Keratinocyte (primary cell): ENCODE results near the gene CEP68. TPM values are rescaled to one million over a fixed set of nuclear protein-coding genes. Genes with fewer than 3 reads are reported as not detected.

Source experiments
- DNase-seq: peaks from one replicate; pipeline ENCODE4 v3.0.0-alpha.2; 2011; ENCODE audit warnings: low read depth, missing footprints, low spot score
- FAIRE-seq: peaks from 2 replicates; lab custom pipeline; 2011; peaks lifted over from hg19 to GRCh38; lab: Jason Lieb, UNC
- H2AFZ ChIP-seq: 2 replicates; pipeline ENCODE4 v1.6.0; 2012; ENCODE audit warnings: low read length, control low read depth, inconsistent platforms; ENCODE audit not compliant: control insufficient read depth
- H3K27ac ChIP-seq: 2 replicates; pipeline ENCODE4 v1.5.1; 2011; ENCODE audit warnings: low read length; ENCODE audit not compliant: control insufficient read depth, insufficient read depth
- H3K27me3 ChIP-seq: 3 replicates; pipeline ENCODE4 v1.6.0; 2011; ENCODE audit warnings: low read length; ENCODE audit not compliant: control insufficient read depth, insufficient read depth; ENCODE audit errors: extremely low read depth
- H3K36me3 ChIP-seq, 2 experiments: 2 replicates in 1 of 2; 3 replicates in 1 of 2; pipeline ENCODE4 v1.5.1; 2011; ENCODE audit warnings: low read length in 2 of 2, mild to moderate bottlenecking in 1 of 2; ENCODE audit not compliant: control insufficient read depth in 2 of 2, insufficient read depth in 2 of 2; ENCODE audit errors: extremely low read depth in 1 of 2
- H3K4me1 ChIP-seq: 3 replicates; pipeline ENCODE4 v1.5.1; 2011; ENCODE audit warnings: low read length; ENCODE audit not compliant: control insufficient read depth, insufficient read depth; ENCODE audit errors: extremely low read depth
- H3K4me2 ChIP-seq: 3 replicates; pipeline ENCODE4 v1.6.0; 2011; ENCODE audit warnings: low read depth, low read length; ENCODE audit not compliant: control insufficient read depth, insufficient read depth; ENCODE audit errors: extremely low read depth
- H3K4me3 ChIP-seq, 3 experiments: fragments of 200-600 bp in 1 of 3; sonication (generic) in 1 of 3; 2 replicates in 2 of 3; 3 replicates in 1 of 3; pipeline ENCODE4 v1.5.1; 2011 to 2016; ENCODE audit warnings: low read length in 3 of 3, mild to moderate bottlenecking in 3 of 3, control low read depth in 2 of 3, inconsistent platforms in 1 of 3, low read depth in 1 of 3, mixed read lengths in 1 of 3, mixed run types in 1 of 3, moderate library complexity in 1 of 3; ENCODE audit not compliant: control insufficient read depth in 2 of 3, insufficient read depth in 2 of 3; ENCODE audit errors: extremely low read depth in 1 of 3
- H3K79me2 ChIP-seq: 2 replicates; pipeline ENCODE4 v1.6.0; 2012; ENCODE audit warnings: low read length; ENCODE audit not compliant: control insufficient read depth, insufficient read depth
- H3K9ac ChIP-seq: 3 replicates; pipeline ENCODE4 v1.6.0; 2011; ENCODE audit warnings: low read length; ENCODE audit not compliant: control insufficient read depth, insufficient read depth; ENCODE audit errors: extremely low read depth
- H3K9me1 ChIP-seq: 3 replicates; pipeline ENCODE4 v1.6.0; 2011; ENCODE audit warnings: low read length; ENCODE audit not compliant: control insufficient read depth, insufficient read depth; ENCODE audit errors: extremely low read depth
- H3K9me3 ChIP-seq: 2 replicates; pipeline ENCODE4 v1.5.1; 2012; ENCODE audit warnings: low read depth, low read length; ENCODE audit not compliant: control insufficient read depth
- H4K20me1 ChIP-seq: 3 replicates; pipeline ENCODE4 v1.6.0; 2011; ENCODE audit warnings: low read length; ENCODE audit not compliant: control insufficient read depth, insufficient read depth; ENCODE audit errors: extremely low read depth
- CTCF ChIP-seq, 3 experiments: IDR thresholded peaks in 1 of 3; conservative IDR thresholded peaks in 1 of 3; optimal IDR thresholded peaks in 1 of 3; 2 replicates in 2 of 3; 3 replicates in 1 of 3; pipeline versions ENCODE3 to v1.5.1; 2011; ENCODE audit warnings: low read length in 3 of 3, mild to moderate bottlenecking in 3 of 3, moderate library complexity in 2 of 3, control low read depth in 1 of 3, inconsistent platforms in 1 of 3; ENCODE audit not compliant: insufficient read depth in 2 of 3; ENCODE audit errors: extremely low read depth in 1 of 3
- EZH2 ChIP-seq: IDR thresholded peaks from one replicate; pipeline ENCODE4 v1.6.1; 2012; ENCODE audit warnings: inconsistent platforms, mild to moderate bottlenecking, low read length, moderate library complexity
- dilution Hi-C: fragments of 300-500 bp; cut with MboI; formaldehyde crosslinking; loops from one replicate; pipeline ENCODE4 v1.7.0; 2020; ENCODE audit warnings: low sequenced_read_pairs; ENCODE audit not compliant: extremely low pct_ligation_motif_present
- polyA plus RNA-seq, 5 experiments: library from polyadenylated mRNA; depleted of rRNA in 3 of 5; stranded (reverse) in 3 of 5; stranded (forward) in 1 of 5; unstranded in 1 of 5; fragments of >200 nt; gene quantifications; 1 replicate in 1 of 5; 2 replicates in 3 of 5; 3 replicates in 1 of 5; pipeline versions ENCODE4 v1.2.1 to v1.2.3, GENCODE V29; 2011 to 2012; ENCODE audit warnings: missing spikeins in 2 of 5, low read depth in 1 of 5, low replicate concordance in 1 of 5

The CEP68 gene
- polyA plus RNA-seq, 1 donor (not counting 4 experiments of a cell fraction or from before 2014, with no cell fraction given) = 4.1 TPM

GRCh38 chr2:65085148-65085547 is 28.9 kb downstream of the CEP68 start:
- no peak overlapping the region for H2AFZ ChIP-seq
- peaks cover 30% of the 10 kb centered on the region for H3K79me2 ChIP-seq
- no peaks in the 10 kb centered on the region for H3K4me1 ChIP-seq
- H4K20me1 ChIP-seq = peaks cover 7% of the 10 kb centered on the region
- DNase-seq = no peak
- H3K4me3 ChIP-seq = no peak overlapping the region
- FAIRE-seq = no peak
- H3K4me2 ChIP-seq = no peak overlapping the region
- dilution Hi-C loops = no loop called here
- no peak overlapping the region for H3K9ac ChIP-seq
- no peak overlapping the region for H3K27ac ChIP-seq
- H3K36me3 ChIP-seq = peaks cover 36 to 43% of the 10 kb centered on the region in 2 experiments
- no peak for TF ChIP-seq EZH2
- TF ChIP-seq CTCF (optimal IDR thresholded peaks at IDR 0.05 in 1 of 3, IDR thresholded peaks at IDR 0.05 in 1 of 3, conservative IDR thresholded peaks at IDR 0.05 in 1 of 3; ENCODE audit: extremely low read depth in 1 of 3, insufficient read depth in 2 of 3, low read length in 3 of 3) = no peak
- H3K9me1 ChIP-seq = no peaks in the 10 kb centered on the region
- H3K9me3 ChIP-seq = no peaks in the 10 kb centered on the region
- H3K27me3 ChIP-seq = no peaks in the 10 kb centered on the region

- Histone ChIP-seq H3K79me2 (peaks cover 87% of the 10 kb centered on the region), H3K36me3 (peaks cover 18 to 25% of the 10 kb centered on the region in 2 experiments), H3K27ac (no peak overlapping the region), H4K20me1 (peaks cover 3% of the 10 kb centered on the region), H3K4me2 (no peak overlapping the region), H3K27me3 (no peaks in the 10 kb centered on the region), H3K9ac (no peak overlapping the region), H3K9me1 (no peaks in the 10 kb centered on the region), H3K4me1 (no peaks in the 10 kb centered on the region), H3K4me3 (no peak overlapping the region), H2AFZ (no peak overlapping the region), H3K9me3 (no peaks in the 10 kb centered on the region)
- FAIRE-seq (no peak), DNase-seq (no peak)
- dilution Hi-C loops = no loop called here
- no peak for TF ChIP-seq EZH2
- TF ChIP-seq CTCF (optimal IDR thresholded peaks at IDR 0.05 in 1 of 3, IDR thresholded peaks at IDR 0.05 in 1 of 3, conservative IDR thresholded peaks at IDR 0.05 in 1 of 3; ENCODE audit: extremely low read depth in 1 of 3, insufficient read depth in 2 of 3, low read length in 3 of 3) = no peak
Measured at GRCh38 chr2:65092791-65093190, 36.6 kb downstream of the CEP68 start.
